GM13976 (cell line): ENCODE results near the gene SDK1.

Experiments used
- DNase-seq: peaks from one replicate; pipeline ENCODE4 v3.0.0; 2012; ENCODE audit warnings: low spot score
- CTCF ChIP-seq: IDR thresholded peaks from 2 replicates; pipeline ENCODE4 v1.5.1; 2012; ENCODE audit warnings: borderline replicate concordance, mild to moderate bottlenecking; ENCODE audit not compliant: insufficient read depth; ENCODE audit errors: extremely low read depth, missing control alignments, control extremely low read depth
- in situ Hi-C: fragments of 300-500 bp; cut with MboI; formaldehyde crosslinking; loops from one replicate; pipeline ENCODE4 v1.12.0; 2022; ENCODE audit warnings: low sequenced_read_pairs, mixed read lengths, inconsistent platforms; ENCODE audit not compliant: unreplicated experiment

Gene SDK1

DNA sequence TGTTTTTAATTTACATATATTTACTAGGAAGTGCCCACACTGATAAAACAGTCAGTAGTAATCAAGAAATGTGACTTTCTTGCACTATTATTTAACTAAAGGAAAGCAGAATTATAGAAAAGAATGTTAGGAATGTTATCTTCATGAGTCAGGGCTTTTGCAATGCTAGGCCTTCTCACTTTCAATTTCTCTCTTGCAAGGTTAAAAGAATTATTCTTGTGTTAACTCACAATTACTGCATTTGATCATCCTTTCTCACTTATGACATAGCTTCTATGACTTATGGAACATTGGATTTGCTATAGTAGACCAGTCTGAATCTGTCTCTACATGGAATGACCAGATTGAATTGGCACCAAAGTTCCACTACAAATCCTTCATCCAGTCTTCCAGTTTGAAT lies 192.4 kb downstream of the SDK1 start:
- DNase-seq: no peak
- in situ Hi-C loops: no loop called here
- TF ChIP-seq CTCF: no peak

- in situ Hi-C loops: no loop called here
- no peak for DNase-seq
- no peak for TF ChIP-seq CTCF
Measured at GRCh38 chr7:3494947-3495346, 193.9 kb downstream of the SDK1 start.

GRCh38 chr7:3495530-3495929 lies 194.5 kb downstream of the SDK1 start:
- TF ChIP-seq CTCF: no peak
- in situ Hi-C loops: no loop called here

DNA sequence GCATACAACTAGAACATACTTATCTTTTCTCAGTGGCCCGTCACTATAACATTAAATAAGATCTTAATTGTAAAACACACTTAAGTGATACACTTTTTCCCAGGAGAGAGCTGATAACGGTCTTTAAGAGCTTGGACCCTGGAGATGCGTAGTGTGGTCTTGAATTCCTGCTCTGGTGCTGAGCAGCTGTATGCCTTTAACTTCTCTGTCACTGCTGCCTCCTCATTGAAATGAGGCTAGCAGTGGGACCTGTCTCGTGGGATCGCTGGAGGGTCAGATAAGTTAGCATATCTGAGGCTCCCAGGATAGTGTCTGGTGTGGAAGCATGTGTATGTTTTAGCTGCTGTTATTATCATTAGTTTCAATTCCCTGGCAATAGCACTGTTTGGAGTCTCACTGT lies 194.9 kb downstream of the SDK1 start:
- in situ Hi-C loops: no loop called here
- no peak for TF ChIP-seq CTCF
- DNase-seq: no peak

More at GRCh38 chr7:3495530-3495929, 194.5 kb downstream of the SDK1 start:
- DNase-seq: no peak

GRCh38 chr7:3497796-3498195 lies 196.7 kb downstream of the SDK1 start:
- TF ChIP-seq CTCF: no peak
- in situ Hi-C loops: no loop called here

DNA sequence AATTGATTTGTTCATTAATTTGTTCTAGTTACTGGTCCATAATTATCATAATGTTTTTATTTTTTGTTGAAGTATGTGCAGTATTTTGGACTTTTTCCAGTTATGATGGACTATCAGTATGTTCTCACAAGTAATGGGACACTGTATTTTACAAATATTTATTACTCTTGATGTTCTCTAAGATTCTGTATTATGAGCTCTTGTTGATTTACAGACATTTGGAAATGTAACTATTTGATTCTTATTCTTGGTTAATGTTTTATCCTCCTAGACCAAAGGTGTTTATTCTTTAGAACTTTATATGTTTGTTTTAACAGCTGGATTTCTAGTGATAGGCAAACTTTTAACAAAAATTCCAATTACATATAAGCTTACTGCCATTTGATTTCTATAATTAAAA lies 200.6 kb downstream of the SDK1 start:
- no peak for TF ChIP-seq CTCF
- DNase-seq: no peak
- in situ Hi-C loops: no loop called here

More at GRCh38 chr7:3497796-3498195, 196.7 kb downstream of the SDK1 start:
- no peak for DNase-seq

- in situ Hi-C loops: no loop called here
- TF ChIP-seq CTCF: no peak
- no peak for DNase-seq
Measured at GRCh38 chr7:3504384-3504783, 203.3 kb downstream of the SDK1 start.
